Tracheal epithelial cell (primary cell): ENCODE data around the gene ZC3H12D. TPM values are rescaled to one million over a fixed set of nuclear protein-coding genes. Genes with fewer than 3 reads are reported as not detected.

Experiments used
- total RNA-seq: library from RNA; depleted of rRNA; stranded (reverse); fragments of >200 nt; gene quantifications from 2 replicates; pipeline ENCODE4 v1.2.1, GENCODE V29; 2014

ZC3H12D gene
- total RNA-seq, result under 0.01 TPM in 1 of 2 replicates, not detected in the other

DNA sequence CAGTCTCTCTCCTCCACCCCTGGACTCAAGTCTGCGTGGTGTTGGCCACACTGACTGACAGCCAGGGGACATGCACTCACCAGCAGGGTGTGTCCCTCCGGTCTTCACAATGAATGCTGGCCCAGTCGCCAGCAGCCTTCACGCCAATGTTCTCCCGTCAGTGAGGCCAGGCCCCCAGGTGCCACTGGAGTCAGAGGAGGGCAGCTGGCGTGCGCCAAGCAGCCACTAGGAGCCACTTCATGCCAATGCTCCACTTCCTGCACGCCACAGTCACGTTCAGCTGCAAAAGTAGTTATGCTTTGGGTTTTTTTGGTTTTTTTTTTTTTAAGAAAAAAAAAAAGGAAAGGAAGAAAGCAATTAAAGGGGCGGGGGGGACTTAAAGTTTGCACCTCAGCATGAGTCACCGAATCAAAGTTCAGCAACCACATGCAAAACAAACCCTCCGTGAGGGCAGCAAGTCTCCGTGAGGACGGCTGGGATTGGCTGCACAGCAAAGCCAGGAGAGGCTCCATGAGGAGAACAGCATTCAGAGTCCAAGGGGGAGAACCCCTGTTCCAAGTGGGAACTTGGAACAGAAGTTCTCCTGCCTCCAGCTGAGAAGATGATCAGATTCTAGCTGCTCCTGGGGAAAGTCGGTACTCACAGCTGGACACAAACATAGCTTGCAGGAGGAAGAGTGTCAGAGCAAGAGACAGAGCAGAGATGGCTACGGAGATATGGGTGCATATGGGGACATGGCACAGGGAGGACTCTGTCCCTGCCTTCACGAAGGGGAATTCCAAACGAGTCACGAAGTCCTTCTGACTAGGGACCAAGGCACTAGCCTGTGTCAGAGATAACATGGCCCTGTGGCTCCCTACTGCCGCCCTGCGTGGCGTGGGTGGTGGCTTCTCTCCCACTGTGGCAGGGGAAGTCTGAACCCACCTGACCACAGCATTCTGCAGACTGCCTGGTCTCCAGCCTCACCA, at the start of gene ZC3H12D:
Gene ZC3H12D, minus strand, starts transcription at position 282 of the 968 bp plus-strand sequence. CDS start 10,471 bp downstream, outside the sequence.

GRCh38 chr6:149400050-149400449, 84.8 kb downstream of the ZC3H12D start, which contains the start of gene SUMO4:
Gene SUMO4 (plus strand): TSS chr6:149400262. CDS start chr6:149400392, 130 bp downstream.

Other genes starting within 250 kb of the ZC3H12D start
- 18.6 and 30.1 TPM in 2 replicates for gene TAB2, start 167.3 kb downstream of the ZC3H12D start, total RNA-seq
- under 0.01 and 0.24 TPM in 2 replicates for gene SUMO4, start 84.8 kb downstream of the ZC3H12D start, total RNA-seq
- 21.2 and 21.5 TPM in 2 replicates for gene PPIL4, start 61.0 kb upstream of the ZC3H12D start, total RNA-seq
- gene GINM1, start 81.4 kb upstream of the ZC3H12D start, total RNA-seq, result 33.0 and 45.8 TPM in 2 replicates
- gene KATNA1, start 163.7 kb upstream of the ZC3H12D start, total RNA-seq, result 17.5 and 27.5 TPM in 2 replicates
- 7.2 and 12.4 TPM in 2 replicates for gene LATS1, start 233.1 kb upstream of the ZC3H12D start, total RNA-seq